NT2/D1 (cell line): ENCODE data around the gene GALNT14.

Source experiments
- YY1 ChIP-seq: IDR thresholded peaks from 2 replicates; pipeline ENCODE4 v1.6.1; 2011; ENCODE audit not compliant: insufficient read length, insufficient read depth
- ZNF274 ChIP-seq: IDR thresholded peaks from 2 replicates; pipeline ENCODE4 v1.6.1; 2011; ENCODE audit warnings: mild to moderate bottlenecking, low read depth, low read length

GRCh38 chr2:31131871-31132270 is 6.4 kb downstream of the GALNT14 start:
- no peak for TF ChIP-seq YY1
- no peak for TF ChIP-seq ZNF274
